ENCODE measurements around the gene FTO.
"Not testable (repeated sequence)": the region's sequence is repeated elsewhere in the genome, so short reads cannot be mapped to it uniquely, and the experiment has no call there.

The FTO gene

GRCh38 chr16:53872248-53873221 lies 168.6 kb downstream of the FTO start:
- DNase-seq = no peak

DNA sequence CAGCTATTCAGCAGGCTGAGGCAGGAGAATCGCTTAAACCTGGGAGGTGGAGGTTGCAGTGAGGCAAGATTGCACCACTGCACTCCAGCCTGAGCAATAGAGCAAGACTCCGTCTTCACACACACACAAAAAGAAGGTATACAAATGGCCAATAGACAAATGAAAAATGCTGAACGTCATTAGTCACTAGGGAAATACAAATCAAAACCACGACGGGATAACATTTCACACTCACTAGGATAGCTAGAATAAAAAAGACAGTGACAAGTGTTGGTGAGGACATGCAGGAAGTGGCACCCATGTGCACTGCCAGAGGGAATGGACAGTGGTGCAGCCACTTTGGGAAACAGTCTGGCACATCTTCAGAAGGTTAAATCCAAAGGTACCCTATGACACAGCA lies 172.9 kb downstream of the FTO start:
- no peak for DNase-seq

DNA sequence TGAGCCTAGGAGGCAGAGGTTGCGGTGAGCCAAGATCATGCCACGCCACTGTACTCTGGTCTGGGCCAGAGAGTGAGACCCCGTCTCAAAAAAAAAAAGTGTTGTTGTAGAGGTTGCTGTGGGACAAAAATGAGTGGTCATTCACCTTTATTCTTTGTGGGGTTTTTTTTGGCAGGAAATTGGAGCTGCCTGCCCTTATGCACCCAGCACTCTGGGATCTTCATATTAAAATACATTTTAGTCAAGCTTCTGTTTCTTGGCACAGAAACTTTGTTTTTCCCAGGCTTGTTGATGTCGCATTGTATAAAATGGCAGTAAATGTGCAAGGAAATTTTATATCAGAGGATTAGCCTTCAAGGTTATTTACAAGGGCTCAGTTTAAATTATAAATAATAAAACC lies 174.3 kb downstream of the FTO start:
- DNase-seq = no peak

DNA sequence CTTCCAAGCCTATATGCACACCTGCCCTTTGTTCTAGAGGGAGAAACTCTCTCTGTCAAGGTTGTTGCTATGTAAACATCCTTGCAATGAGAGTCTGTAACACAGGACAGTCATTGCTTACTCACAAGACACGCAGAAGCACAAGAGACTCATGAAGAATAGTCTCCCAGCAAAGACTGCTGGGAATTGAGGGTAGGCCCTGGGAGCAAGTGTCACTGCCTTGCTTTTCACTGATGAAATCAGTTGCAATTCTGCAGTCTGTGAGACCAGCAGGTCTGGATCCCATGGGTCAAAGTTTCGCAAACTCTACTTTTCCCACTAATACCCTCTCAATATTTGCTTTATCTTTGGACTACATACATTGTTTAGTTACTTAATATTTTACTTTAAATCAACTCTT lies 177.4 kb downstream of the FTO start:
- DNase-seq = no peak

GRCh38 chr16:53882310-53882709 lies 178.4 kb downstream of the FTO start:
- DNase-seq = no peak

- no peak for DNase-seq
Measured at GRCh38 chr16:53884748-53885147, 180.8 kb downstream of the FTO start.

DNA sequence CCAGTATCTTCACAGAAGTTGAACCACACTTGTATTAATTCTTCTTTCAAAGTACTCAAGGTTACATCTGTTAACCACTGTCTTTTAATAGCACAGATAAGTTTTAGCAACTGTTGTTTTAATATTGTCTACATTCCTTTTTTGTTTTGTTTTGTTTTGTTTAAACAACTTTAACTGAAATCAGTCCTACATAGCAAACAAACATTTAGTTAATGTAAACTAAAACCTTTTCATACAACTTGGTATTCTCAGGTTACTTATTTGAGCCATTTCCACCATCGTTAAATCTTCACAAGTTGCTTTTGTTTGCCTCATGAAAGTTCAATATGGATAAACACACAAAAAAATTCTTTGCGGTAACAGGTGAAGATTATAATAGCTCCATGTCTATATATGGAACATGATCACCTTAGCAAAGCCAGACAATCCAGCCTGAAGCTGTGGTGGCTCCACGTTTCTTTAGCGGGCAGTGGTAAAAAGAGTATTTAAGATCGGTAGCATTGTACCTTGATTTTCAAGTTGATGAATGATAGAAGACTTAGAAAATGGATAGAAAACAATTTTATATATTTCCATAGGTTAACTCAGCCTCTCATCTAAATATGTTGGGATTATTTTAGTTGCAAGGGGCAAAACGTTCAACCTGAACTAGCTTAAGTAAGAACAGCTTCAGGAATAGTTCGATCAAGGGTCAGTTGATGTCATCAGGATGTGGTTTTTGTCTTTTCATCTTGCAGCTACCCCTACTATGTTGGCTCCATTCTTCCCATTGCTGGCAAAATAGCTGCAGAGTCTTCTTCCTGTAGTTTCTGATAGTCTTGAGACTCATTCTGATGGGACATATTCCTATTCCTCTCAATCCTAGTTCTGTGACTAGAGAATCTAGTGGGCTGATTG lies 182.8 kb downstream of the FTO start:
- DNase-seq = no peak

GRCh38 chr16:53888222-53888621 lies 184.3 kb downstream of the FTO start:
- DNase-seq = no peak

- DNase-seq = not testable (repeated sequence)
Measured at GRCh38 chr16:53890877-53891276, 186.9 kb downstream of the FTO start.

- DNase-seq = no peak
Measured at GRCh38 chr16:53891409-53892139, 187.6 kb downstream of the FTO start.

DNA sequence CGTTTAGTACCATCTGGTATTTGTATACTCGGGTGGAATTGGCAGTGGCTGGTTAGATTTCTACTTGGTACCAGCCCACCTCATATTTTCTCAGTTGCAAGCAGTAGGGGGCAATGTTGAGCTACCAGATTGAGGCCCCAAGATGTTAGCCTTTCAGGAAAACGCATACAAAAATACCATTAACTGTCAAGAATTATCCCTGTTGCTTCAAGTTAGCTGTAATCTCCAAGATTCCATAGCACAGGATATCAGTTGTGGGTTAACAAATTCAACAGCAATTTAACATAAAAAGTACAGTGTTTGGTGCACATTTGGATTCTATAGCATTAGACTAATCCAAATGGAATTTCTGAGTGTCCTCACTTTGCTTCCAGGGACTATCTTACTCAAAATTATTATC lies 188.2 kb downstream of the FTO start:
- peak; percentile 57 for DNase-seq

GRCh38 chr16:53893731-53894435 lies 189.9 kb downstream of the FTO start:
- DNase-seq = no peak

- DNase-seq = no peak
Measured at GRCh38 chr16:53894686-53895085, 190.7 kb downstream of the FTO start.

DNA sequence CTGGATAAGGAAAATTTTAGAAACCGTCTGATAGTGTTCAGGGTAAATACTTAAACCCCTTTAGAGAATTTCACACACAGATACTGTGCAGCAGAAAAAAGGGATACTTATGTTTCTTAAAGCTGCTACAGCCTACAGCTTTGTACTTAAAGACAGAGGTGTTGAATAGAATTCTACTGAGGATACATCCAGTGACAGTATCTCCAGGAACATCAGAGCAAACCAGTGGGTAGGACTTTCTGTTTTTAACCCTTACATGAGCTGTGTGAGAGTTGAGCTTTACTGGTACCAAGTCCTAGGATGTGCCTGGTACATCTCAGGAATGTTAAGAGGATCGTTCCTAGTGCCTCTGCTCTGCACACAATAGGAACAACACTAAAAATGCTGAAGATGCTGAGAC lies 191.5 kb downstream of the FTO start:
- no peak for DNase-seq

DNA sequence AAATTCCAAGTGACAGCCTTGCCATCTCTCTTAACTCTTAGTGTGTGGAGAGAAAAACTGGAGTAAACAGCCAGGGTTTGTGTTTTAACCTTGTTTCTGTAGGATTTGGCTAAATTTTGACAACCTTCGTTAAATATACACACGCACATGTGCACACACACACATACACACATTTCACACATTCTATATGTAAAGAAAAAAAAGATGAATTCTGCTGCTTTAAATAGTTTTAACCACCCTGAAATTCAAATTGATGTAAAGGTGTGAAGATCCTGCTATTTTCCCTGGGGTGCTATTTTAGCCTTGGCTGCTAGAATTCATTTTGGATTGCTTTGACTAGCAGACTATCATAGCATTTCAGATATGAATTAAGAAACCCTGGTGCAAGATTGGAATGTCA lies 191.9 kb downstream of the FTO start:
- no peak for DNase-seq

GRCh38 chr16:53896722-53897121 lies 192.8 kb downstream of the FTO start:
- DNase-seq = no peak

DNA sequence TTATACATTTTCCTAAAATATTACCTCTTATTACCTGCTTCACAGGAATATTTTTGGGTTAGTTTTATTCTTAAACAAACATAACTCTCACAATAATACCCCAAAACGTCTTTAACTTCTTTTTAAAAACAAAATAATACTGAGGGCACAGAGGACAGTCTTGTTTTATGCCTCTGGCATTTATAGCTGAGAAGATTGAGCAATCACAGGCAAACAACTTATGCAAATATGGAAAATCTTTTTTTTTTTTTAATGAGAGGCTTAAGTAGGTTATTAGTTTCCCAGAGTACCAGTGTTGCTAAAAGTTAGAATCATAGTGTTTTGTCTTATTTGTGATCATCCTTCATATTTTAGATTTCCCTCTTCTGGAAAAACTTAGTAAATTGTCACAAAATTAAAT lies 195.0 kb downstream of the FTO start:
- no peak for DNase-seq

DNA sequence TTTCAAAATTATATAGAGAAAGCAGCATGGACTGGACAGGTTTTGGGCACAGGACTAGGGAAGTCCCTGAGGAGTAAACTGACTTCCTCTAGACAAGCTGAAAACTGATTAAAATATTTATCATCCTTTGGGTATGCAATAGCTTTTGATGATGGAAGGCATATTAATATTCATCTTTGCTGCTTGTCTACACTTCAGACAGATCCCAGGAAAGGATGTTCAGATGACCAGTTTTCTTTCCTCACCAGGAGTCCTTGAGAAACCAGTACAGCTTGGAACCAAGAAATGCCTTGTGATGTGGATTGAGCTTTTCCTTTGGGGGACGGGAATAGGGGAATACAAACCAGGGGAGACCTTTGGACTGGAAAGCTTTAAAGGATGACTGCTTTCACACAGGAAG lies 195.5 kb downstream of the FTO start:
- no peak for DNase-seq

GRCh38 chr16:53900667-53901066 lies 196.7 kb downstream of the FTO start:
- DNase-seq = no peak

- DNase-seq = no peak
Measured at GRCh38 chr16:53901408-53901807, 197.5 kb downstream of the FTO start.

- no peak for DNase-seq
Measured at GRCh38 chr16:53904533-53904932, 200.6 kb downstream of the FTO start.

GRCh38 chr16:53905028-53905427 lies 201.1 kb downstream of the FTO start:
- DNase-seq = no peak

Data from activated CD8-positive, alpha-beta memory T cell treated with anti-CD3 and anti-CD28 coated beads, Interleukin-2, amount 50 U/mL, for 48 hours (primary cell).